B cell (primary cell): ENCODE measurements around the gene TINAG. TPM values are rescaled to one million over a fixed set of nuclear protein-coding genes. Genes with fewer than 3 reads are reported as not detected.

ENCODE experiments used
- ATAC-seq: fragments of 200-7000 bp; cut with Tn5 transposase; one replicate; pipeline ENCODE4 v1.10.0; 2021; ENCODE audit warnings: low read depth, mild to moderate bottlenecking, moderate number of reproducible peaks, moderate library complexity
- CTCF ChIA-PET: fragments of 350-600 bp; sonication (Branson Sonifier 250); formaldehyde crosslinking; loops from one replicate; lab custom pipeline; 2021; ENCODE audit warnings: antibody characterized with exemption, inconsistent platforms; lab: Charles Lee
- POLR2A ChIA-PET: fragments of 350-600 bp; sonication (Branson Sonifier 250); formaldehyde crosslinking; loops from one replicate; lab custom pipeline; 2021; ENCODE audit warnings: antibody characterized with exemption; lab: Charles Lee
- DNase-seq: peaks from one replicate; pipeline ENCODE4 v3.0.0; 2013
- H2AFZ ChIP-seq: 2 replicates; pipeline ENCODE4 v1.6.1; 2012; ENCODE audit warnings: mild to moderate bottlenecking, low read depth, low read length; ENCODE audit not compliant: insufficient read depth, poor library complexity, severe bottlenecking
- H3K27ac ChIP-seq, 2 donors: 1 replicate in 1 of 2; 2 replicates in 1 of 2; pipeline ENCODE4 v1.5.1; 2012 to 2013; ENCODE audit warnings: low read length in 2 of 2, mild to moderate bottlenecking in 2 of 2, moderate library complexity in 1 of 2
- H3K27me3 ChIP-seq, 4 experiments: fragments of 200-600 bp in 1 of 4; sonication (generic) in 1 of 4; replicated peaks in 1 of 4; 1 replicate in 2 of 4; 2 replicates in 2 of 4; pipeline versions ENCODE4 v1.6.1 to v1.7.0; 2013 to 2016; ENCODE audit warnings: low read length in 3 of 4, mild to moderate bottlenecking in 2 of 4, mixed read lengths in 1 of 4, moderate library complexity in 1 of 4; ENCODE audit not compliant: insufficient read depth in 4 of 4, control insufficient read depth in 3 of 4; ENCODE audit errors: control extremely low read depth in 1 of 4
- H3K36me3 ChIP-seq, 2 experiments: replicated peaks in 1 of 2; 1 replicate in 1 of 2; 2 replicates in 1 of 2; pipeline versions ENCODE4 v1.6.1 to v1.7.1; 2013; ENCODE audit warnings: low read length in 1 of 2; ENCODE audit not compliant: insufficient read depth in 2 of 2, control insufficient read depth in 1 of 2; ENCODE audit errors: control extremely low read depth in 1 of 2, extremely low read depth in 1 of 2
- H3K4me1 ChIP-seq, 2 donors: fragments of 200-600 bp in 1 of 2; sonication (generic) in 1 of 2; 1 replicate in 1 of 2; 2 replicates in 1 of 2; pipeline versions ENCODE4 v1.5.1 to v1.6.1; 2013 to 2017; ENCODE audit warnings: low read length in 2 of 2; ENCODE audit not compliant: control insufficient read depth in 2 of 2, insufficient read depth in 2 of 2
- H3K4me2 ChIP-seq: replicated peaks from 2 replicates; pipeline ENCODE3; 2012; ENCODE audit warnings: mild to moderate bottlenecking, low read depth, low read length; ENCODE audit not compliant: poor library complexity, severe bottlenecking
- H3K4me3 ChIP-seq, 5 experiments: fragments of 200-600 bp in 1 of 5; sonication (generic) in 1 of 5; 1 replicate in 3 of 5; 2 replicates in 2 of 5; pipeline versions ENCODE4 v1.5.1 to v1.7.0; 2011 to 2016; ENCODE audit warnings: low read length in 4 of 5, mild to moderate bottlenecking in 4 of 5, low read depth in 2 of 5, control low read depth in 1 of 5, moderate library complexity in 1 of 5; ENCODE audit not compliant: insufficient read depth in 1 of 5; ENCODE audit errors: control extremely low read depth in 1 of 5, extremely low read depth in 1 of 5
- H3K79me2 ChIP-seq: fragments of 200-600 bp; sonication (generic); one replicate; pipeline ENCODE4 v1.6.0; 2016; ENCODE audit warnings: low read length; ENCODE audit not compliant: control insufficient read depth, insufficient read depth
- H3K9ac ChIP-seq: fragments of 200-600 bp; sonication (generic); 2 replicates; pipeline ENCODE4 v1.6.1; 2017; ENCODE audit warnings: mild to moderate bottlenecking, low read length, moderate library complexity
- H3K9me3 ChIP-seq, 3 donors: one replicate each; pipeline versions ENCODE4 v1.6.1 to v1.7.1; 2013; ENCODE audit warnings: low read length in 2 of 3; ENCODE audit not compliant: control insufficient read depth in 2 of 3, insufficient read depth in 1 of 3; ENCODE audit errors: control extremely low read depth in 1 of 3
- H4K20me1 ChIP-seq: 2 replicates; pipeline ENCODE4 v1.6.0; 2012; ENCODE audit warnings: mild to moderate bottlenecking, low read length; ENCODE audit not compliant: insufficient read depth, control insufficient read depth, poor library complexity, severe bottlenecking
- H3K27ac Mint-ChIP-seq: one replicate; pipeline ENCODE4 v1.8.0; 2021; ENCODE audit warnings: mixed read lengths
- H3K27me3 Mint-ChIP-seq: one replicate; pipeline ENCODE4 v1.8.0; 2021; ENCODE audit warnings: mixed read lengths
- H3K4me1 Mint-ChIP-seq: one replicate; pipeline ENCODE4 v1.8.0; 2021; ENCODE audit warnings: mixed read lengths
- H3K4me3 Mint-ChIP-seq: one replicate; pipeline ENCODE4 v1.8.0; 2021; ENCODE audit warnings: mixed read lengths
- H3K9me3 Mint-ChIP-seq: one replicate; pipeline ENCODE4 v1.8.0; 2022; ENCODE audit warnings: mixed read lengths; ENCODE audit not compliant: insufficient read depth
- EZH2 ChIP-seq: IDR thresholded peaks from 2 replicates; pipeline ENCODE4 v1.6.1; 2012; ENCODE audit warnings: borderline replicate concordance, low read depth, mild to moderate bottlenecking, moderate library complexity, low read length; ENCODE audit not compliant: insufficient read depth, poor library complexity, severe bottlenecking
- WGBS: methylation state at CpG from one replicate; pipeline ENCODE4 v1.1.5; 2013; ENCODE audit warnings: missing lambda C conversion rate; ENCODE audit not compliant: insufficient coverage; 5-methylcytosine and 5-hydroxymethylcytosine counted together
- intact Hi-C: fragments of 100-400 bp; cut with micrococcal nuclease; formaldehyde crosslinking; loops from one replicate; pipeline ENCODE4 v1.10.0; 2022
- polyA plus RNA-seq: library from polyadenylated mRNA; depleted of rRNA; stranded (reverse); fragments of >200 nt; gene quantifications from 2 replicates; pipeline ENCODE4 v1.2.3, GENCODE V29; 2012
- total RNA-seq, 2 donors: library from RNA; stranded (reverse); fragments of 120-200 nt in 1 of 2; gene quantifications; 1 replicate in 1 of 2; 2 replicates in 1 of 2; pipeline versions ENCODE4 v1.2.3 to v1.2.4, GENCODE V29; 2013 to 2022
- TF ChIP-seq, protein P1 (sequence below): fragments of 200-600 bp; IDR thresholded peaks from one replicate; pipeline ENCODE4 v1.8.0; 2022; ENCODE audit warnings: antibody characterized with exemption, mild to moderate bottlenecking

TINAG gene
- total and polyA plus RNA-seq, 2 donors (not counting 1 experiment from before 2014, with no cell fraction given), result not detected

- Mint-ChIP-seq H3K9me3 (no peaks in the 10 kb centered on the region), H3K27ac (no peak overlapping the region), H3K4me1 (no peaks in the 10 kb centered on the region), H3K27me3 (no peaks in the 10 kb centered on the region), H3K4me3 (no peak overlapping the region)
- POLR2A ChIA-PET, result no interaction called here
- H3K9ac ChIP-seq, result no peak overlapping the region
- no peak for ATAC-seq
- H2AFZ ChIP-seq, result no peak overlapping the region
- H3K9me3 ChIP-seq, result no peaks in the 10 kb centered on the region
- H3K36me3 ChIP-seq, result no peaks in the 10 kb centered on the region
- CTCF ChIA-PET, result no interaction called here
- H3K4me1 ChIP-seq, result no peaks in the 10 kb centered on the region
- TF ChIP-seq, protein P1, sequence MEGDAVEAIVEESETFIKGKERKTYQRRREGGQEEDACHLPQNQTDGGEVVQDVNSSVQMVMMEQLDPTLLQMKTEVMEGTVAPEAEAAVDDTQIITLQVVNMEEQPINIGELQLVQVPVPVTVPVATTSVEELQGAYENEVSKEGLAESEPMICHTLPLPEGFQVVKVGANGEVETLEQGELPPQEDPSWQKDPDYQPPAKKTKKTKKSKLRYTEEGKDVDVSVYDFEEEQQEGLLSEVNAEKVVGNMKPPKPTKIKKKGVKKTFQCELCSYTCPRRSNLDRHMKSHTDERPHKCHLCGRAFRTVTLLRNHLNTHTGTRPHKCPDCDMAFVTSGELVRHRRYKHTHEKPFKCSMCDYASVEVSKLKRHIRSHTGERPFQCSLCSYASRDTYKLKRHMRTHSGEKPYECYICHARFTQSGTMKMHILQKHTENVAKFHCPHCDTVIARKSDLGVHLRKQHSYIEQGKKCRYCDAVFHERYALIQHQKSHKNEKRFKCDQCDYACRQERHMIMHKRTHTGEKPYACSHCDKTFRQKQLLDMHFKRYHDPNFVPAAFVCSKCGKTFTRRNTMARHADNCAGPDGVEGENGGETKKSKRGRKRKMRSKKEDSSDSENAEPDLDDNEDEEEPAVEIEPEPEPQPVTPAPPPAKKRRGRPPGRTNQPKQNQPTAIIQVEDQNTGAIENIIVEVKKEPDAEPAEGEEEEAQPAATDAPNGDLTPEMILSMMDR, result no peak
- no peak for TF ChIP-seq EZH2
- intact Hi-C loops, result no loop called here
- no CpG with 5 or more reads among the region's 2 CpGs for WGBS
- no peak for DNase-seq
- no peak overlapping the region for H3K4me2 ChIP-seq
- H3K4me3 ChIP-seq, result no peak overlapping the region
- no peak overlapping the region for H3K27ac ChIP-seq
- H3K79me2 ChIP-seq, result no peaks in the 10 kb centered on the region
- no peaks in the 10 kb centered on the region for H3K27me3 ChIP-seq
- H4K20me1 ChIP-seq, result no peaks in the 10 kb centered on the region
Observed at GRCh38 chr6:54354608-54355007, 46.4 kb downstream of the TINAG start.

- ATAC-seq (no peak), DNase-seq (no peak)
- Histone ChIP-seq H3K27me3 (no peaks in the 10 kb centered on the region), H4K20me1 (no peaks in the 10 kb centered on the region), H2AFZ (no peak overlapping the region), H3K9me3 (no peaks in the 10 kb centered on the region), H3K79me2 (no peaks in the 10 kb centered on the region), H3K9ac (no peak overlapping the region), H3K4me3 (no peak overlapping the region), H3K4me2 (no peak overlapping the region), H3K27ac (no peak overlapping the region), H3K36me3 (no peaks in the 10 kb centered on the region), H3K4me1 (no peaks in the 10 kb centered on the region)
- Mint-ChIP-seq H3K27ac (no peak overlapping the region), H3K27me3 (no peaks in the 10 kb centered on the region), H3K4me3 (no peak overlapping the region), H3K4me1 (no peaks in the 10 kb centered on the region), H3K9me3 (no peaks in the 10 kb centered on the region)
- 64% methylated on average over 1 of the region's 1 CpG for WGBS
- TF ChIP-seq, protein P1, result no peak
- TF ChIP-seq EZH2, result no peak
- intact Hi-C loops, result no loop called here
- ChIA-PET POLR2A (no interaction called here), CTCF (no interaction called here)
Observed at GRCh38 chr6:54357141-54357540, 48.9 kb downstream of the TINAG start.
